ENCODE results near the gene IFT25. TPM values are rescaled to one million over a fixed set of nuclear protein-coding genes. Genes with fewer than 3 reads are reported as not detected.

The IFT25 gene
- total RNA-seq, 2 donors from 2014 or later: 23.8 to 24.5 TPM

DNA sequence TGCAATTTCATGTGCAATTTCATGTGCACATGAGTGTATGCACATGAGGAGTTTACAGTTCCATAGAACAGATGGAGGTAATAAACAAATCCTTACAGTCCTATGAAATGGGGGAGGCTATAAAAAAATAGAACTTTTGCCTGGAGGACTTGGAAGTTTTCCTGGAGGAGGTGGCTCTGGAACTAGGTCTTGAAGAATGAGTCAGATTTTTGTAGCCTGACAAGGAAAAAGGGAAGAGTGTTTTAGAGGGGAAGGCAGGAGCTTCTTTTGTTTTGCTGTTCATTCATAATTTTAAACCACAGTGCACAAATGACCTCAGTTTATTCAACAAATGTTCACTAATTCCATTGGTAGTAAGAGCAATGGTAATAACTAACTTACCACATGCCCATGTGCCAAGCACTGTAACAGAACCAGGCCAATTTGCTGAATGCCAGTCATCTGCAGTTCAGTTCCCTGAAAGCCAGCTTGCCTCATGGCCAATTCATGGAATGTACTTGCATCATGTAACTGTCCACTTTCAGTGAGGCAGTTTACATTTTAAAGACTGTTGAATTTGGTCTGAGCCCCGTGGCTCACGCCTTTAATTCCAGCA, 48.8 kb downstream of the IFT25 start:
- peaks cover 25 to 53% of the 10 kb centered on the region in 2 donors for H3K4me1 ChIP-seq (ENCODE audit: control insufficient read depth in 1 of 2, low read depth in 2 of 2)
- H3K36me3 ChIP-seq: no peaks in the 10 kb centered on the region
- DNase-seq (ENCODE audit: low spot score) (no peak), ATAC-seq (ENCODE audit: insufficient number of reproducible peaks, low FRiP score, low read depth) (peak; percentile 63)
- TF ChIP-seq, protein P1, sequence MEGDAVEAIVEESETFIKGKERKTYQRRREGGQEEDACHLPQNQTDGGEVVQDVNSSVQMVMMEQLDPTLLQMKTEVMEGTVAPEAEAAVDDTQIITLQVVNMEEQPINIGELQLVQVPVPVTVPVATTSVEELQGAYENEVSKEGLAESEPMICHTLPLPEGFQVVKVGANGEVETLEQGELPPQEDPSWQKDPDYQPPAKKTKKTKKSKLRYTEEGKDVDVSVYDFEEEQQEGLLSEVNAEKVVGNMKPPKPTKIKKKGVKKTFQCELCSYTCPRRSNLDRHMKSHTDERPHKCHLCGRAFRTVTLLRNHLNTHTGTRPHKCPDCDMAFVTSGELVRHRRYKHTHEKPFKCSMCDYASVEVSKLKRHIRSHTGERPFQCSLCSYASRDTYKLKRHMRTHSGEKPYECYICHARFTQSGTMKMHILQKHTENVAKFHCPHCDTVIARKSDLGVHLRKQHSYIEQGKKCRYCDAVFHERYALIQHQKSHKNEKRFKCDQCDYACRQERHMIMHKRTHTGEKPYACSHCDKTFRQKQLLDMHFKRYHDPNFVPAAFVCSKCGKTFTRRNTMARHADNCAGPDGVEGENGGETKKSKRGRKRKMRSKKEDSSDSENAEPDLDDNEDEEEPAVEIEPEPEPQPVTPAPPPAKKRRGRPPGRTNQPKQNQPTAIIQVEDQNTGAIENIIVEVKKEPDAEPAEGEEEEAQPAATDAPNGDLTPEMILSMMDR (IDR thresholded peaks at IDR 0.05): no peak
- H3K9me3 ChIP-seq: no peaks in the 10 kb centered on the region
- H3K4me3 ChIP-seq: no peak overlapping the region
- H3K27me3 ChIP-seq (replicated peaks; ENCODE audit: insufficient read depth): no peaks in the 10 kb centered on the region
- peak overlapping the region; percentile 70 to 75 for H3K27ac ChIP-seq

DNA sequence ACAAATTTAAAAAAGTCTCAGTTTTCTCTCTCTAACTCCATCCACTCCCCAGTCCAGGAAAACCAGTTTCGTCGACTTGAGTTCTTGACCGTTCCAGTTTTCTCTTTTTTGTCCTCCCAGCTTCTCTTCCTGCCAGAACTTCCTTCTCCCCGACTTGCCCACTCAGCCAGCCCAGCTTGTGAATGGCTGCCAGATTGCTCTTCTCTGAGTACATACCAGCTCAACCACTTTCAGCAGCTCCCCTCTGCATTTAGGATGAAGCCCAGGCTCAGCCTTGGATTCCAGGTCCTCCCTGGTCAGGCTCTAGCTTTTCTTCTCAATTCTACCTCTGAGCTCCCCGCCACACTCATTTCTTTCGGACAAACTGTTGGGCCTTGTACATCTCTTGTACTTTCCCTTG, 50.1 kb downstream of the IFT25 start:
- peaks cover 25 to 56% of the 10 kb centered on the region in 2 donors for H3K4me1 ChIP-seq (ENCODE audit: control insufficient read depth in 1 of 2, low read depth in 2 of 2)
- H3K27ac ChIP-seq: no peak overlapping the region
- ATAC-seq (ENCODE audit: insufficient number of reproducible peaks, low FRiP score, low read depth) (no peak), DNase-seq (ENCODE audit: low spot score) (no peak)
- H3K9me3 ChIP-seq: no peaks in the 10 kb centered on the region
- TF ChIP-seq, protein P1 (IDR thresholded peaks at IDR 0.05): no peak
- no peaks in the 10 kb centered on the region for H3K27me3 ChIP-seq (replicated peaks; ENCODE audit: insufficient read depth)
- H3K4me3 ChIP-seq: no peak overlapping the region
- no peaks in the 10 kb centered on the region for H3K36me3 ChIP-seq

DNA sequence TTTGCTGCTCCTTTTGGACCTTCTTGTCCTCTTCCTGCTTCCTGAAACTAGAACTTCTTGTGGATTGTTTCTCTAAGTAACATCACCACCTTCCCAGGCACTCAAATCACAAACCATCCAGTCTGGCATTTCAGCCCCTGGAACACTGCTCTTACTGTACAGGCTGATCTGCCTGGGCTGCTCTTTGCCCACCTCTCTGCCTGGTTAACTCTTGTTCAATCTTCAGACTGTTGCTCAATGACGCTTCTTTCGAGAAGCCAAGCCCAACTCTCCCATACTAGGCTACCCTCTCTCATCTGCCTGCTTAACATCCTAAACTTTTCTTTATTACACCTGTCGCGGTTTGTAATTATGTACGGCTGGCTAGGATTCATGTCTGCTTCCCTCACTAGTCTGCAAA, 50.9 kb downstream of the IFT25 start:
- DNase-seq (ENCODE audit: low spot score) (no peak), ATAC-seq (ENCODE audit: insufficient number of reproducible peaks, low FRiP score, low read depth) (no peak)
- Histone ChIP-seq H3K27me3 (replicated peaks; ENCODE audit: insufficient read depth) (no peaks in the 10 kb centered on the region), H3K36me3 (no peaks in the 10 kb centered on the region), H3K9me3 (no peaks in the 10 kb centered on the region), H3K27ac (no peak overlapping the region), H3K4me3 (no peak overlapping the region), H3K4me1 (ENCODE audit: control insufficient read depth in 1 of 2, low read depth in 2 of 2) (peaks cover 24 to 53% of the 10 kb centered on the region in 2 donors)
- TF ChIP-seq, protein P1 (IDR thresholded peaks at IDR 0.05): no peak

DNA sequence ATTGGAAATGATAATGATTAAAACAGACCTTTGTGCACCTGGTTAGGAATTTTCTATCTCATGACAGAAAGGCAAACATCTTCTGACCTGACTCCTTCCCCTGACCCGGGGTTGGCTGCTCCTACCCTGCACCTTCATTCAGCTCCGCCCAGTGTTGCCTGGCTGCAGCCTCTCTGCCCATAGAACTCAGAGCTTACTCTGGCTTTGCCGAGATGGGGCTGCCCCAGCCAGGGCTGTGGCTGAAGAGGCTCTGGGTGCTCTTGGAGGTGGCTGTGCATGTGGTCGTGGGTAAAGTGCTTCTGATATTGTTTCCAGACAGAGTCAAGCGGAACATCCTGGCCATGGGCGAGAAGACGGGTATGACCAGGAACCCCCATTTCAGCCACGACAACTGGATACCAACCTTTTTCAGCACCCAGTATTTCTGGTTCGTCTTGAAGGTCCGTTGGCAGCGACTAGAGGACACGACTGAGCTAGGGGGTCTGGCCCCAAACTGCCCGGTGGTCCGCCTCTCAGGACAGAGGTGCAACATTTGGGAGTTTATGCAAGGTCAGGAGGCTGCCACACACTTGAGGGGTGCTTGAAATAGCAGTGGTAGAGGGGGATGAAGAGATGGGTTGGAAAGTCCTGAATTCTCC, 51.4 kb downstream of the IFT25 start, which contains the start of gene DIO1:
Gene DIO1 (plus strand): TSS at position 189 of the 638 bp plus-strand sequence. CDS start 24 bp downstream, at position 213.
- ATAC-seq (ENCODE audit: insufficient number of reproducible peaks, low FRiP score, low read depth) (no peak), DNase-seq (ENCODE audit: low spot score) (no peak)
- H3K4me3 ChIP-seq: no peak within 1 kb of the TSS
- H3K27ac ChIP-seq: peak within 1 kb of the TSS in 1 of 2 donors; percentile 19
- no peaks in the 10 kb centered on the region for H3K9me3 ChIP-seq
- no peaks in the 10 kb centered on the region for H3K27me3 ChIP-seq (replicated peaks; ENCODE audit: insufficient read depth)
- H3K4me1 ChIP-seq (ENCODE audit: control insufficient read depth in 1 of 2, low read depth in 2 of 2): peaks cover 19 to 49% of the 10 kb centered on the region in 2 donors
- H3K36me3 ChIP-seq: no peaks in the 10 kb centered on the region
- TF ChIP-seq, protein P1 (IDR thresholded peaks at IDR 0.05): no peak

DNA sequence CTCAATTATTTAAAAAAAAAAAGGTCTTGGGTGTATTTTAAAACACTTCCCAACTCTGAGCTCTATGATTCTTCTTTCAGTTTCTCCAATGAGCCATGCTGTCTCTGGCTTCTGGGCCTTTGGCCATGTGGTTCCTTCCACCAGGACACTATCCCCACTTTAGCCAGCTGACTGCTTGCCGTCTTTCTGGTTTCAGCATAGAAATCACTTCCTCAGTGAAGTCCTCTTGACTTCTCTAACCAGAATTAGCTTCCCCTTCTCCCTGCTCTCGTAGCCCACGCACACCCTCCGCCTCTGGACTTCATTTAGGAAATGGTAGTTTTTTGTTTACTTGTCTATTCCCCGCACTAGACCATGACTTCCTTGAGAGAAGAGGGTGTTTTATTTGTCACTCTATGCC, 52.6 kb downstream of the IFT25 start:
- DNase-seq (ENCODE audit: low spot score): no peak
- Histone ChIP-seq H3K27me3 (replicated peaks; ENCODE audit: insufficient read depth) (no peaks in the 10 kb centered on the region), H3K27ac (peak overlapping the region in 1 of 2 donors; percentile 19), H3K4me3 (no peak overlapping the region), H3K9me3 (no peaks in the 10 kb centered on the region), H3K36me3 (no peaks in the 10 kb centered on the region), H3K4me1 (ENCODE audit: control insufficient read depth in 1 of 2, low read depth in 2 of 2) (peaks cover 19 to 49% of the 10 kb centered on the region in 2 donors)
- no peak for ATAC-seq (ENCODE audit: insufficient number of reproducible peaks, low FRiP score, low read depth)
- TF ChIP-seq, protein P1 (IDR thresholded peaks at IDR 0.05): no peak

All from thoracic aorta (tissue), 2 donors.